IMR-90 (cell line): ENCODE measurements around the gene TMEM50A. TPM values are rescaled to one million over a fixed set of nuclear protein-coding genes. Genes with fewer than 3 reads are reported as not detected.
"Not testable (repeated sequence)": the region's sequence is repeated elsewhere in the genome, so short reads cannot be mapped to it uniquely, and the experiment has no call there.

Source experiments
- ATAC-seq: fragments of 200-7000 bp; cut with Tn5 transposase; 2 replicates; pipeline ENCODE4 v1.9.1; 2020; ENCODE audit warnings: low read depth, mild to moderate bottlenecking, moderate library complexity
- BruUV-seq: library from RNA; stranded (reverse); fragments of 400-500 nt; replicated peaks from 2 replicates; lab custom pipeline; 2021; lab: Mats Ljungman, UMichigan
- CTCF ChIA-PET: fragments of 300-600 bp; formaldehyde crosslinking; extraction: SDS; loops from one replicate; lab custom pipeline; 2021; ENCODE audit warnings: antibody characterized with exemption; lab: Yijun Ruan, JAX
- POLR2A ChIA-PET: fragments of 300-600 bp; sonication (Branson Sonifier 250); formaldehyde crosslinking; loops from one replicate; lab custom pipeline; 2022; ENCODE audit warnings: antibody characterized with exemption; ENCODE audit not compliant: unreplicated experiment; lab: Charles Lee
- DNase-seq: peaks from one replicate; pipeline ENCODE4 v3.0.0; 2013
- H2AFZ ChIP-seq: replicated peaks from 2 replicates; pipeline ENCODE3; 2013; ENCODE audit warnings: low read length, mild to moderate bottlenecking; ENCODE audit not compliant: poor library complexity
- H2AK5ac ChIP-seq: 2 replicates; pipeline ENCODE4 v1.6.1; 2013; ENCODE audit warnings: low read depth, low read length, inconsistent platforms
- H2AK9ac ChIP-seq: replicated peaks from 2 replicates; pipeline ENCODE3; 2013; ENCODE audit warnings: mild to moderate bottlenecking, low read depth, low read length, moderate library complexity; ENCODE audit not compliant: poor library complexity
- H2BK120ac ChIP-seq: 2 replicates; pipeline ENCODE4 v1.6.1; 2013; ENCODE audit warnings: low read depth, low read length, inconsistent platforms
- H2BK15ac ChIP-seq: 3 replicates; pipeline ENCODE4 v1.6.1; 2013; ENCODE audit warnings: low read depth, low read length, inconsistent platforms
- H2BK20ac ChIP-seq: 2 replicates; pipeline ENCODE4 v1.6.1; 2013; ENCODE audit warnings: low read depth, mild to moderate bottlenecking, inconsistent platforms, low read length, moderate library complexity
- H2BK5ac ChIP-seq: 2 replicates; pipeline ENCODE4 v1.6.1; 2013; ENCODE audit warnings: mild to moderate bottlenecking, low read depth, low read length, inconsistent platforms; ENCODE audit not compliant: poor library complexity, severe bottlenecking
- H3K14ac ChIP-seq: replicated peaks from 2 replicates; pipeline ENCODE4 v1.6.1; 2013; ENCODE audit warnings: low read depth, low read length, inconsistent platforms
- H3K18ac ChIP-seq: 2 replicates; pipeline ENCODE4 v1.6.1; 2013; ENCODE audit warnings: low read depth, low read length, control low read depth
- H3K23ac ChIP-seq: 2 replicates; pipeline ENCODE4 v1.6.1; 2013; ENCODE audit warnings: low read depth, low read length, inconsistent platforms
- H3K27ac ChIP-seq: 2 replicates; pipeline ENCODE4 v1.5.1; 2013; ENCODE audit warnings: mild to moderate bottlenecking, control low read depth, low read length; ENCODE audit not compliant: insufficient read depth
- H3K27me3 ChIP-seq: 2 replicates; pipeline ENCODE4 v1.6.1; 2013; ENCODE audit warnings: low read length; ENCODE audit not compliant: control insufficient read depth, insufficient read depth
- H3K36me3 ChIP-seq: 2 replicates; pipeline ENCODE4 v1.6.1; 2013; ENCODE audit warnings: low read length, mixed read lengths; ENCODE audit not compliant: control insufficient read depth, insufficient read depth
- H3K4ac ChIP-seq: 2 replicates; pipeline ENCODE4 v1.6.1; 2013; ENCODE audit warnings: low read depth, low read length, inconsistent platforms
- H3K4me1 ChIP-seq: 2 replicates; pipeline ENCODE4 v1.6.1; 2013; ENCODE audit warnings: low read length, mixed read lengths; ENCODE audit not compliant: control insufficient read depth, insufficient read depth
- H3K4me2 ChIP-seq: 2 replicates; pipeline ENCODE4 v1.6.1; 2013; ENCODE audit warnings: low read depth, mild to moderate bottlenecking, control low read depth, low read length, moderate library complexity
- H3K4me3 ChIP-seq: 2 replicates; pipeline ENCODE4 v1.5.1; 2013; ENCODE audit warnings: low read depth, mild to moderate bottlenecking, control low read depth, low read length, moderate library complexity; ENCODE audit not compliant: insufficient read depth
- H3K56ac ChIP-seq: 2 replicates; pipeline ENCODE4 v1.6.1; 2013; ENCODE audit warnings: low read length, inconsistent platforms; ENCODE audit not compliant: insufficient read depth; ENCODE audit errors: extremely low read depth
- H3K79me1 ChIP-seq, 2 experiments: 2 replicates each; pipeline ENCODE4 v1.6.1; 2013; ENCODE audit warnings: low read length in 2 of 2, inconsistent platforms in 1 of 2, low read depth in 1 of 2
- H3K9ac ChIP-seq: 2 replicates; pipeline ENCODE4 v1.6.1; 2013; ENCODE audit warnings: low read depth, low read length, control low read depth
- H3K9me1 ChIP-seq: 2 replicates; pipeline ENCODE4 v1.6.1; 2013; ENCODE audit warnings: low read length, inconsistent platforms; ENCODE audit not compliant: insufficient read depth
- H3K9me3 ChIP-seq: 2 replicates; pipeline ENCODE4 v1.6.1; 2013; ENCODE audit warnings: low read length; ENCODE audit not compliant: control insufficient read depth, insufficient read depth
- H4K20me1 ChIP-seq: 2 replicates; pipeline ENCODE4 v1.6.1; 2013; ENCODE audit warnings: low read length, inconsistent platforms; ENCODE audit not compliant: insufficient read depth
- H4K5ac ChIP-seq: 2 replicates; pipeline ENCODE4 v1.6.1; 2013; ENCODE audit warnings: mild to moderate bottlenecking, low read depth, low read length, control low read depth
- H4K8ac ChIP-seq, 2 experiments: 2 replicates each; pipeline ENCODE4 v1.6.1; 2013; ENCODE audit warnings: low read depth in 2 of 2, low read length in 2 of 2, control low read depth in 1 of 2, inconsistent platforms in 1 of 2
- H4K91ac ChIP-seq: 2 replicates; pipeline ENCODE4 v1.6.1; 2013; ENCODE audit warnings: low read depth, low read length, inconsistent platforms; ENCODE audit not compliant: insufficient read depth
- WGBS, 2 experiments: methylation state at CpG; one replicate each; pipeline versions ENCODE4 v1.1.5 to v1.1.7; 2013; ENCODE audit warnings: missing lambda C conversion rate in 2 of 2; ENCODE audit not compliant: insufficient read length in 1 of 2; ENCODE audit errors: extremely low coverage in 2 of 2; 5-methylcytosine and 5-hydroxymethylcytosine counted together
- dilution Hi-C: fragments of 300-500 bp; cut with HindIII; formaldehyde crosslinking; loops from one replicate; pipeline ENCODE4 v1.14.3; 2018; ENCODE audit warnings: low sequenced_read_pairs; ENCODE audit not compliant: unreplicated experiment
- in situ Hi-C: fragments of 300-500 bp; cut with MboI; formaldehyde crosslinking; loops from 3 replicates; pipeline ENCODE4 v1.14.3; 2019; ENCODE audit warnings: low sequenced_read_pairs, inconsistent platforms, mixed read lengths
- intact Hi-C: fragments of 100-400 bp; cut with micrococcal nuclease; formaldehyde crosslinking; loops from 2 replicates; pipeline ENCODE4 v1.10.0; 2022
- polyA plus RNA-seq, 3 experiments: library from polyadenylated mRNA; depleted of rRNA; stranded (reverse); fragments of >200 nt; gene quantifications; 2 replicates each; pipeline ENCODE4 v1.2.3, GENCODE V29; 2012; ENCODE audit warnings: low replicate concordance in 1 of 3
- total RNA-seq: library from RNA; depleted of rRNA; stranded (reverse); fragments of >200 nt; gene quantifications from 2 replicates; pipeline ENCODE4 v1.2.3, GENCODE V29; 2012

Gene TMEM50A
- total and polyA plus RNA-seq, 2 of the 4 experiments (the other 2 are of a cell fraction), result 48.4 to 63.9 TPM

GRCh38 chr1:25322127-25322526 lies 16.0 kb upstream of the TMEM50A start:
- CTCF ChIA-PET, ATAC-seq, H4K8ac ChIP-seq, H2BK120ac ChIP-seq, H2AK5ac ChIP-seq, H2BK15ac ChIP-seq, H3K36me3 ChIP-seq, H2AK9ac ChIP-seq, H3K9me3 ChIP-seq, H3K18ac ChIP-seq, H3K4me3 ChIP-seq, H4K91ac ChIP-seq, in situ Hi-C loops, H3K27me3 ChIP-seq, H2BK5ac ChIP-seq, H3K9me1 ChIP-seq, H3K23ac ChIP-seq, POLR2A ChIA-PET, H2AFZ ChIP-seq, H4K5ac ChIP-seq, H3K14ac ChIP-seq, H3K9ac ChIP-seq, intact Hi-C loops, H2BK20ac ChIP-seq, H3K56ac ChIP-seq, DNase-seq, H4K20me1 ChIP-seq, H3K4me1 ChIP-seq, dilution Hi-C loops, H3K27ac ChIP-seq, H3K4me2 ChIP-seq, BruUV-seq: not testable (repeated sequence)
- H3K79me1 ChIP-seq, result peaks cover 3 to 11% of the 10 kb centered on the region in 2 experiments; a peak in 3 of 4 replicates
- peak overlapping the region; percentile 20; the same call in 1 of the 2 replicates for H3K4ac ChIP-seq
- 67% methylated on average over 2 of the region's 9 CpGs; no CpG with 5 or more reads in 1 of the 2 experiments for WGBS, 2 experiments

DNA sequence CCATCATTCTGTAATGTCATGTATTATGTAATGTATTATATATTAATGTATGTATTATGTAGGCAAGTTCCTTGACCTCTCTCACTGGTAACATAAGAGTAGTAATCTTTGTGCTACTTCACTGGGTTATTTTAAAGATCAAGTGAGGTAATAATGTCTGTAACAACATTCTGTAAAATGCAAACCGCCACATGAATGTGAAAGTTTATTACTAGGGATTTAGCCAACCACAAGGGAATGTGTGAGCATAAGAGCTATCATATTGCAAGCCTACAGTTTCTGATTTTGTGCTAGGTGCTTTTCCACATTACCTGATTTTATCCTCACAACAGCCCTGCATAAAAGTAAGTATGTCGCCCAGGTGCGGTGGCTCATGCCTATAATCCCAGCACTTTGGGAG lies 13.7 kb upstream of the TMEM50A start:
- H4K8ac ChIP-seq, H3K23ac ChIP-seq, H3K4ac ChIP-seq: not testable (repeated sequence)

More for the DNA sequence above, 13.7 kb upstream of the TMEM50A start:
- H4K20me1 ChIP-seq, H2AFZ ChIP-seq, POLR2A ChIA-PET, BruUV-seq, H3K14ac ChIP-seq, intact Hi-C loops, H2BK120ac ChIP-seq, H3K9ac ChIP-seq, H3K9me1 ChIP-seq, H3K4me2 ChIP-seq, H3K27me3 ChIP-seq, H3K4me1 ChIP-seq, H2BK20ac ChIP-seq, H3K4me3 ChIP-seq, H3K36me3 ChIP-seq, H4K91ac ChIP-seq, H2BK15ac ChIP-seq, H4K5ac ChIP-seq, DNase-seq, H2AK5ac ChIP-seq, H2AK9ac ChIP-seq, CTCF ChIA-PET, H3K18ac ChIP-seq, H3K79me1 ChIP-seq, H3K56ac ChIP-seq, H3K9me3 ChIP-seq, dilution Hi-C loops, H2BK5ac ChIP-seq, in situ Hi-C loops: not testable (repeated sequence)
- peak; percentile 83 for ATAC-seq
- no CpG with 5 or more reads among the region's 3 CpGs for WGBS, 2 experiments
- peak overlapping the region; percentile 56; the same call in 1 of the 2 replicates for H3K27ac ChIP-seq
